Natural killer cell (primary cell): ENCODE results near the gene FAM162A. TPM values are rescaled to one million over a fixed set of nuclear protein-coding genes. Genes with fewer than 3 reads are reported as not detected.

Source experiments
- ATAC-seq, 3 donors: fragments of 150-1000 bp in 2 of 3; fragments of 200-7000 bp in 1 of 3; cut with Tn5 transposase; 1 replicate in 1 of 3; 2 replicates in 2 of 3; pipeline ENCODE4 v1.10.0; 2021; ENCODE audit warnings: mild to moderate bottlenecking in 2 of 3, moderate library complexity in 2 of 3
- DNase-seq, 2 donors: peaks; one replicate each; pipeline versions ENCODE4 v3.0.0 to v3.0.0-alpha.2; 2013 to 2021; ENCODE audit warnings: mixed read lengths in 1 of 2
- H3K27ac ChIP-seq: one replicate; pipeline ENCODE4 v1.5.1; 2013; ENCODE audit warnings: mild to moderate bottlenecking, low read length
- H3K27me3 ChIP-seq: one replicate; pipeline ENCODE4 v1.6.1; 2013; ENCODE audit warnings: low read length; ENCODE audit not compliant: control insufficient read depth, insufficient read depth
- H3K36me3 ChIP-seq: one replicate; pipeline ENCODE4 v1.6.1; 2013; ENCODE audit warnings: low read length; ENCODE audit not compliant: control insufficient read depth, insufficient read depth
- H3K4me1 ChIP-seq: one replicate; pipeline ENCODE4 v1.6.1; 2013; ENCODE audit warnings: low read length; ENCODE audit not compliant: control insufficient read depth, insufficient read depth
- H3K4me3 ChIP-seq: one replicate; pipeline ENCODE4 v1.5.1; 2013; ENCODE audit warnings: low read length
- H3K9me3 ChIP-seq: one replicate; pipeline ENCODE4 v1.6.1; 2013; ENCODE audit warnings: low read length; ENCODE audit not compliant: control insufficient read depth, insufficient read depth
- H3K27ac Mint-ChIP-seq, 2 donors: one replicate each; pipeline ENCODE4 v1.8.0; 2022; ENCODE audit warnings: mild to moderate bottlenecking in 2 of 2, mixed read lengths in 2 of 2, moderate library complexity in 1 of 2
- H3K27me3 Mint-ChIP-seq, 2 donors: one replicate each; pipeline ENCODE4 v1.8.0; 2022; ENCODE audit warnings: low read depth in 2 of 2, mixed read lengths in 2 of 2
- H3K36me3 Mint-ChIP-seq: one replicate; pipeline ENCODE4 v1.8.0; 2022; ENCODE audit warnings: mixed read lengths
- H3K4me1 Mint-ChIP-seq, 2 donors: one replicate each; pipeline ENCODE4 v1.8.0; 2022; ENCODE audit warnings: mixed read lengths in 2 of 2
- H3K4me3 Mint-ChIP-seq: one replicate; pipeline ENCODE4 v1.8.0; 2022; ENCODE audit warnings: mild to moderate bottlenecking, moderate library complexity, mixed read lengths
- H3K9me3 Mint-ChIP-seq, 2 donors: one replicate each; pipeline ENCODE4 v1.8.0; 2022; ENCODE audit warnings: mixed read lengths in 2 of 2
- WGBS: methylation state at CpG from one replicate; pipeline ENCODE4 v1.1.7; 2013; ENCODE audit warnings: missing lambda C conversion rate; ENCODE audit not compliant: insufficient coverage; 5-methylcytosine and 5-hydroxymethylcytosine counted together
- intact Hi-C: fragments of 100-400 bp; cut with micrococcal nuclease; formaldehyde crosslinking; loops from one replicate; pipeline ENCODE4 v1.14.2; 2022
- total RNA-seq, 4 donors: library from RNA; stranded (reverse); fragments of 120-200 nt in 1 of 4; gene quantifications; one replicate each; pipeline versions ENCODE4 v1.2.3 to v1.2.4, GENCODE V29; 2013 to 2022
- TF ChIP-seq, protein P1 (sequence below): fragments of 200-600 bp; IDR thresholded peaks from one replicate; pipeline ENCODE4 v1.8.0; 2022; ENCODE audit warnings: antibody characterized with exemption

Gene FAM162A
- total RNA-seq, 3 donors from 2014 or later (not counting 1 experiment from before 2014, with no cell fraction given): 12.2 to 18.4 (median 16.3) TPM

DNA sequence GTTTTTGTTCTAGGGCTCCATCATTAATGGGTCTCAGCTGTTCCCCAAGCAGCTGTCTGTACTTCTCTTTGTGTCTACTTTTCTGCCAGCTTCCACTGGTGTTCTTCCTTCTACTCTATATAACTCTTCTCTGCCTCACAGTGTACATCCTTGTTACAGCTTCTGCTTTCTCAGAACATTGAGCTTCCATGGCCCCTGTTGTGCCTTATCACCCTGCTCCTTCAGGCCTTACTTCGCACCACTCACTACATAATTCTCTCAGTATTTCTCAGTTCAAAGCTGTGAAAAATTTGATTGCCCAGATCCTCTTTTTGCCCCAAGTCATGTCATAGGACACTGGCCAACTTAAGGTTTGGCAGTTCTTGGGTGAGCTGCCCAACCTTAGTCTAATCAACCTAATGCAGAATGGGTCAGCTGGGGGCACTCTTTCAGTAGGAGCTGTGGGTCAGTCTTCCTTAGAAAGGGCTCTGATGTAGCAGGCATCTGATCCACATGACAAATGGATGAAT is 30.0 kb upstream of the FAM162A start:
- H3K9me3 Mint-ChIP-seq: no peaks in the 10 kb centered on the region
- H3K4me3 Mint-ChIP-seq: no peak overlapping the region
- TF ChIP-seq, protein P1, sequence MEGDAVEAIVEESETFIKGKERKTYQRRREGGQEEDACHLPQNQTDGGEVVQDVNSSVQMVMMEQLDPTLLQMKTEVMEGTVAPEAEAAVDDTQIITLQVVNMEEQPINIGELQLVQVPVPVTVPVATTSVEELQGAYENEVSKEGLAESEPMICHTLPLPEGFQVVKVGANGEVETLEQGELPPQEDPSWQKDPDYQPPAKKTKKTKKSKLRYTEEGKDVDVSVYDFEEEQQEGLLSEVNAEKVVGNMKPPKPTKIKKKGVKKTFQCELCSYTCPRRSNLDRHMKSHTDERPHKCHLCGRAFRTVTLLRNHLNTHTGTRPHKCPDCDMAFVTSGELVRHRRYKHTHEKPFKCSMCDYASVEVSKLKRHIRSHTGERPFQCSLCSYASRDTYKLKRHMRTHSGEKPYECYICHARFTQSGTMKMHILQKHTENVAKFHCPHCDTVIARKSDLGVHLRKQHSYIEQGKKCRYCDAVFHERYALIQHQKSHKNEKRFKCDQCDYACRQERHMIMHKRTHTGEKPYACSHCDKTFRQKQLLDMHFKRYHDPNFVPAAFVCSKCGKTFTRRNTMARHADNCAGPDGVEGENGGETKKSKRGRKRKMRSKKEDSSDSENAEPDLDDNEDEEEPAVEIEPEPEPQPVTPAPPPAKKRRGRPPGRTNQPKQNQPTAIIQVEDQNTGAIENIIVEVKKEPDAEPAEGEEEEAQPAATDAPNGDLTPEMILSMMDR: no peak
- ATAC-seq: no peak
- intact Hi-C loops: no loop called here
- no peaks in the 10 kb centered on the region for H3K27me3 ChIP-seq
- H3K36me3 Mint-ChIP-seq: no peaks in the 10 kb centered on the region
- no peaks in the 10 kb centered on the region for H3K4me1 ChIP-seq
- H3K36me3 ChIP-seq: peaks cover under 1% of the 10 kb centered on the region
- no peak overlapping the region for H3K27ac Mint-ChIP-seq
- H3K27me3 Mint-ChIP-seq: no peaks in the 10 kb centered on the region
- no peak for DNase-seq
- H3K4me3 ChIP-seq: no peak overlapping the region
- WGBS: 97% methylated on average over 1 of the region's 1 CpG
- no peaks in the 10 kb centered on the region for H3K4me1 Mint-ChIP-seq
- H3K27ac ChIP-seq: no peak overlapping the region
- H3K9me3 ChIP-seq: no peaks in the 10 kb centered on the region

DNA sequence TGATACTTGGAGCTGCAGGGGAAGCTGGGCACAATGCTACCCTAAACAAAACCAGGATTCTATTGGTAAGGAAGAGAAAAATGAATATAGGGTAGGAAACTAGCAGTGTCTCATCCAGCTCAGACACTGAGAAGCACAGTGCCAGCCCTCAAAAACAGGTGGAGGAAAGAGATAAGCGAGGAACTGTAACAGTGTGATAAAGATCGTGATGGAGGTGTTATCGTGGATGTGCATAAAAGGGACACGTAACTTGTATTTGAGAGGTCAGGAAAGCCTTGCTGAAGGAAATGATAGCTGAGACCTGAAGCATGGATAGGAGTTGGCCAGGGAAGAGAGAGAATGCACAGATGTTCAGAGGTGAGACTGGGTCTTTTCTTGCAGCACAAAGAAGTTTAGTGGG is 28.4 kb upstream of the FAM162A start:
- TF ChIP-seq, protein P1: no peak
- H3K27ac ChIP-seq: no peak overlapping the region
- intact Hi-C loops: no loop called here
- Mint-ChIP-seq H3K4me1 (no peaks in the 10 kb centered on the region), H3K27me3 (no peaks in the 10 kb centered on the region), H3K4me3 (no peak overlapping the region), H3K27ac (peak overlapping the region in 1 of 2 donors; percentile 6), H3K9me3 (no peaks in the 10 kb centered on the region), H3K36me3 (no peaks in the 10 kb centered on the region)
- no peaks in the 10 kb centered on the region for H3K27me3 ChIP-seq
- H3K9me3 ChIP-seq: no peaks in the 10 kb centered on the region
- no peaks in the 10 kb centered on the region for H3K4me1 ChIP-seq
- 19% methylated on average over 4 of the region's 4 CpGs for WGBS
- peaks cover 2% of the 10 kb centered on the region for H3K36me3 ChIP-seq
- no peak overlapping the region for H3K4me3 ChIP-seq
- DNase-seq (no peak), ATAC-seq (no peak)

DNA sequence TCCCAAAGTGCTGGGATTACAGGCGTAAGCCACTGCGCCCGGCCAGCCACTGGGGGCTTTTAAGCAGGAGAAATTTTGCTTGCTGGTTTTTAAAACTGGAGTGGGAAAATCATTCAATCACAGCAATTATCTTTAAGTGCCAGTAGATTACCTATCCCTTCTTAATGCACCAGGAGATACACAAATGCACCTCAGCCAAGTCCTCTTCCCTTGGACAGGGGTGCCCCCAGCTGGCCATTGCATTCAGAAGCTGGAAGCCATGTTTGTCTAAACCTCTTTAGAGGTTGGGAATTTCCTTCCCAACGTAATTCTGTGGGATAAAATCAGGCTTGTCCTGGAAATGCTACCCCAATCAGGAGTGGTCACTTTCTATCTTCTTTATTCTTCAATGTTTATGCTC is 27.6 kb upstream of the FAM162A start:
- peak in 1 of 2 donors; percentile 55 for DNase-seq
- no peaks in the 10 kb centered on the region for H3K36me3 Mint-ChIP-seq
- no peak for ATAC-seq

More for the DNA sequence above, 27.6 kb upstream of the FAM162A start:
- no peaks in the 10 kb centered on the region for H3K4me1 ChIP-seq
- peaks cover 6% of the 10 kb centered on the region for H3K36me3 ChIP-seq
- H3K27me3 ChIP-seq: no peaks in the 10 kb centered on the region
- WGBS: 100% methylated on average over 3 of the region's 4 CpGs
- intact Hi-C loops: no loop called here
- TF ChIP-seq, protein P1: no peak
- Mint-ChIP-seq H3K4me3 (no peak overlapping the region), H3K9me3 (no peaks in the 10 kb centered on the region), H3K27me3 (no peaks in the 10 kb centered on the region), H3K4me1 (no peaks in the 10 kb centered on the region), H3K27ac (no peak overlapping the region)
- no peaks in the 10 kb centered on the region for H3K9me3 ChIP-seq
- H3K27ac ChIP-seq: no peak overlapping the region
- H3K4me3 ChIP-seq: no peak overlapping the region
